Measurements from ENCODE around the gene COL20A1.

GRCh38 chr20:63361519-63362435 lies 68.8 kb downstream of the COL20A1 start:
- TF ChIP-seq, protein P1, sequence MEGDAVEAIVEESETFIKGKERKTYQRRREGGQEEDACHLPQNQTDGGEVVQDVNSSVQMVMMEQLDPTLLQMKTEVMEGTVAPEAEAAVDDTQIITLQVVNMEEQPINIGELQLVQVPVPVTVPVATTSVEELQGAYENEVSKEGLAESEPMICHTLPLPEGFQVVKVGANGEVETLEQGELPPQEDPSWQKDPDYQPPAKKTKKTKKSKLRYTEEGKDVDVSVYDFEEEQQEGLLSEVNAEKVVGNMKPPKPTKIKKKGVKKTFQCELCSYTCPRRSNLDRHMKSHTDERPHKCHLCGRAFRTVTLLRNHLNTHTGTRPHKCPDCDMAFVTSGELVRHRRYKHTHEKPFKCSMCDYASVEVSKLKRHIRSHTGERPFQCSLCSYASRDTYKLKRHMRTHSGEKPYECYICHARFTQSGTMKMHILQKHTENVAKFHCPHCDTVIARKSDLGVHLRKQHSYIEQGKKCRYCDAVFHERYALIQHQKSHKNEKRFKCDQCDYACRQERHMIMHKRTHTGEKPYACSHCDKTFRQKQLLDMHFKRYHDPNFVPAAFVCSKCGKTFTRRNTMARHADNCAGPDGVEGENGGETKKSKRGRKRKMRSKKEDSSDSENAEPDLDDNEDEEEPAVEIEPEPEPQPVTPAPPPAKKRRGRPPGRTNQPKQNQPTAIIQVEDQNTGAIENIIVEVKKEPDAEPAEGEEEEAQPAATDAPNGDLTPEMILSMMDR (IDR thresholded peaks at IDR 0.05): no peak
- no peak for TF ChIP-seq POLR2A (IDR thresholded peaks at IDR 0.05)
